Choroid plexus epithelial cell (primary cell): Measurements from ENCODE around the gene PDZD8.
"Not testable (repeated sequence)": the region's sequence is repeated elsewhere in the genome, so short reads cannot be mapped to it uniquely, and the experiment has no call there.

Experiments
- DNase-seq: peaks from one replicate; pipeline ENCODE4 v3.0.0-alpha.2; 2010; ENCODE audit warnings: low read depth
- H3K4me3 ChIP-seq: 2 replicates; pipeline ENCODE4 v1.5.1; 2011; ENCODE audit warnings: low read depth, mild to moderate bottlenecking, control low read depth, low read length, moderate library complexity
- TF ChIP-seq, protein P1 (sequence below): conservative IDR thresholded peaks from 2 replicates; pipeline ENCODE4 v1.5.1; 2011; ENCODE audit warnings: low read depth, mild to moderate bottlenecking, control low read depth, inconsistent platforms, low read length, moderate library complexity

Gene PDZD8

DNA sequence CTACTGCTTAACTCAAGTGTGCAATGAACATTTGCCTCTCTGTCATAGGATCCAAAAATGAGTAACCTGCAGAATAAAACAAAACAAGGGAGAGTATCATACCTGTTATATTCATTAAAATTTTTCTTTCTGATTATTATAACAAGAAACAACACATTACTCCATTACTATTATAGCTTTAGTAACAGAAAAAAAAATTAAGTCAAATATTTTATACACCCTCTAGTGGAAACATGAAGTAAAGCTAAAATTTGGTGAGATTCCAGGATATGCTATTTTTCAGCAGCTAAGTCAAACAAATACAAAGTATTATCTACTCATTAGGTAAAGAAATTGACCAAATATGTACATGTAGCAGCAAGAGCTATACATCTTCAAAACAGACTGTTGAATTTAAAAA, 56.3 kb downstream of the PDZD8 start:
- TF ChIP-seq, protein P1, sequence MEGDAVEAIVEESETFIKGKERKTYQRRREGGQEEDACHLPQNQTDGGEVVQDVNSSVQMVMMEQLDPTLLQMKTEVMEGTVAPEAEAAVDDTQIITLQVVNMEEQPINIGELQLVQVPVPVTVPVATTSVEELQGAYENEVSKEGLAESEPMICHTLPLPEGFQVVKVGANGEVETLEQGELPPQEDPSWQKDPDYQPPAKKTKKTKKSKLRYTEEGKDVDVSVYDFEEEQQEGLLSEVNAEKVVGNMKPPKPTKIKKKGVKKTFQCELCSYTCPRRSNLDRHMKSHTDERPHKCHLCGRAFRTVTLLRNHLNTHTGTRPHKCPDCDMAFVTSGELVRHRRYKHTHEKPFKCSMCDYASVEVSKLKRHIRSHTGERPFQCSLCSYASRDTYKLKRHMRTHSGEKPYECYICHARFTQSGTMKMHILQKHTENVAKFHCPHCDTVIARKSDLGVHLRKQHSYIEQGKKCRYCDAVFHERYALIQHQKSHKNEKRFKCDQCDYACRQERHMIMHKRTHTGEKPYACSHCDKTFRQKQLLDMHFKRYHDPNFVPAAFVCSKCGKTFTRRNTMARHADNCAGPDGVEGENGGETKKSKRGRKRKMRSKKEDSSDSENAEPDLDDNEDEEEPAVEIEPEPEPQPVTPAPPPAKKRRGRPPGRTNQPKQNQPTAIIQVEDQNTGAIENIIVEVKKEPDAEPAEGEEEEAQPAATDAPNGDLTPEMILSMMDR, result peak; percentile 54
- H3K4me3 ChIP-seq, result no peak overlapping the region
- DNase-seq, result peak; percentile 36

GRCh38 chr10:117316701-117317100, 58.5 kb downstream of the PDZD8 start:
- TF ChIP-seq, protein P1, result no peak
- no peak overlapping the region for H3K4me3 ChIP-seq

DNA sequence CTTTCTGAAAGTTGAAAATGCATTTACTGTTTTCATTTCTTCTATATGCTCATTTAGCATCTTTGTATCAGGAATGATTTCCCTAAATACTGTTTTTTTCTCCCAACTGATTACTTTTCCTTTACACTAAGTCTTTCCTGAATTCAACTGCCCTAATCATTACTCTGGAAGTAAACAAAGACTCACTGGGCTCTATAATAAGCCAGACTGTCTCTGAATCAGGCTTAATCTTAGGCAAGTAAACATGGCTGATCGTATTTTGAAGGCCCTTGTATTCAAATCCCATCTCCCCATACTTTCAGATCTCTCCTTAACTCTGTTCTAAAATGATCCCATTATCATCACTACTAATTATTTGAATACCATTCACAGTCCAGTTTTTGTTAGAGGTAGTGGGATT, 61.6 kb downstream of the PDZD8 start:
- TF ChIP-seq, protein P1, result no peak
- DNase-seq, result no peak
- no peak overlapping the region for H3K4me3 ChIP-seq

More at GRCh38 chr10:117316701-117317100, 58.5 kb downstream of the PDZD8 start:
- no peak for DNase-seq

- DNase-seq, result no peak
These were observed 62.8 kb downstream of the PDZD8 start for GRCh38 chr10:117312430-117312829.

DNA sequence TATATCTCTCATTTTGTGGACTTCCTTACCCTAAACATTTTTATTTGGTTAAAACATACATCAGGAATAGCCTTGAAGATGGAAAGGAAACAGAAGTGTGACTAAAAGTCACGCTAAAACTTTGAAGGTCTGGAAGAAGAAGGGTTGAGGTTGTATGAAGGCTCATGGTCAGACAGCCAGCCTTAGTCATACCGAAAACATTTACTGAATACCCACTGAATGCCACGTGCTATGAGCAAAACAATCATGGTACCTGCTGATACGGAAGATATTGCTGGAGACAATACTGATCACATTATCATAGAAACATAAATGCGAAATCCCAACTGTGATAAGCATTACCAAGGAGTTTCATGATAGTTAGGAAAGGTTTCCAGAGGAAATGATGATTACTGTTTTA, 64.0 kb downstream of the PDZD8 start:
- no peak for DNase-seq
- no peak overlapping the region for H3K4me3 ChIP-seq

More at GRCh38 chr10:117312430-117312829, 62.8 kb downstream of the PDZD8 start:
- H3K4me3 ChIP-seq, result no peak overlapping the region
- TF ChIP-seq, protein P1, result no peak

GRCh38 chr10:117306674-117307073, 68.6 kb downstream of the PDZD8 start:
- TF ChIP-seq, protein P1, result no peak
- DNase-seq, result no peak
- H3K4me3 ChIP-seq, result no peak overlapping the region

More for the DNA sequence above, 64.0 kb downstream of the PDZD8 start:
- TF ChIP-seq, protein P1, result no peak

- not testable (repeated sequence) for DNase-seq, H3K4me3 ChIP-seq
These were observed 71.8 kb downstream of the PDZD8 start for GRCh38 chr10:117303451-117303850.
